Activated T-helper 17 cell treated with anti-CD3 and anti-CD28 coated beads, Interleukin-2, amount 50 U/mL, for 72 hours (primary cell): ENCODE results near the gene RAB9A. TPM values are rescaled to one million over a fixed set of nuclear protein-coding genes. Genes with fewer than 3 reads are reported as not detected.
"Not testable (repeated sequence)": the region's sequence is repeated elsewhere in the genome, so short reads cannot be mapped to it uniquely, and the experiment has no call there.

ENCODE experiments used
- ATAC-seq: fragments of 150-1000 bp; cut with Tn5 transposase; replicated peaks from 2 replicates; pipeline ENCODE4 v1.10.0; 2021; ENCODE audit warnings: mild to moderate bottlenecking, moderate library complexity
- H3K27ac Mint-ChIP-seq: one replicate; pipeline ENCODE4 v1.8.0; 2022; ENCODE audit warnings: mixed read lengths
- H3K27me3 Mint-ChIP-seq: one replicate; pipeline ENCODE4 v1.8.0; 2022; ENCODE audit warnings: mixed read lengths
- H3K36me3 Mint-ChIP-seq: one replicate; pipeline ENCODE4 v1.8.0; 2022; ENCODE audit warnings: low read depth, mild to moderate bottlenecking, mixed read lengths
- H3K4me1 Mint-ChIP-seq: one replicate; pipeline ENCODE4 v1.8.0; 2022; ENCODE audit warnings: mixed read lengths
- H3K4me3 Mint-ChIP-seq: one replicate; pipeline ENCODE4 v1.8.0; 2022; ENCODE audit warnings: mild to moderate bottlenecking, mixed read lengths
- H3K9me3 Mint-ChIP-seq: one replicate; pipeline ENCODE4 v1.8.0; 2022; ENCODE audit warnings: mixed read lengths
- total RNA-seq, 2 donors: library from RNA; stranded (reverse); gene quantifications; one replicate each; pipeline ENCODE4 v1.2.3, GENCODE V29; 2022

The RAB9A gene
- total RNA-seq, 2 donors from 2014 or later, result 18.3 to 30.5 TPM

DNA sequence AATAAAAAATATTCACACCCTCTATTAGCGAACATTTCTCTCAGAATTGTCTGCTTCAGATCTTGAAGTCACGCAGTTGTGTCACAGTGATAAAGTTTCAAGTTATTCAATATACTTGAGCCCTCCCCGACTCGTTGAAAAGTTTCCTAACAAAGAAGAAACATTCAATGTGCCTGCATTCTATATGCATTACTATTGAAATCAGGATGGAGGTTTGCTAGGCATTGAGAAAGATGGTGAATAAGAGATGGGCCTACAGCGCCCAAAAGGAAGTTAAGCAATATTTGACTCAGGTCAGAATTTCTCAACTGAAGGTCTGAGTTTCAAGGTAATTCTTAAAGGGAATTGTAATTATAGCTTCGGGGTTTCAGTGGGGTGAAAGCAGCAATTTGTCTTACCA, 29.9 kb upstream of the RAB9A start:
- Mint-ChIP-seq H3K27ac (peak overlapping the region; percentile 37), H3K9me3 (no peaks in the 10 kb centered on the region), H3K4me1 (peaks cover 5% of the 10 kb centered on the region), H3K36me3 (peaks cover 17% of the 10 kb centered on the region), H3K27me3 (no peaks in the 10 kb centered on the region), H3K4me3 (peak overlapping the region; percentile 53)
- ATAC-seq, result no peak

- Mint-ChIP-seq H3K27me3 (no peaks in the 10 kb centered on the region), H3K27ac (peak overlapping the region; percentile 81), H3K36me3 (peaks cover 16% of the 10 kb centered on the region), H3K4me3 (peak overlapping the region; percentile 80), H3K9me3 (no peaks in the 10 kb centered on the region), H3K4me1 (peaks cover 5% of the 10 kb centered on the region)
- ATAC-seq, result peak; percentile 93
Observed at GRCh38 chrX:13661735-13662288, 27.1 kb upstream of the RAB9A start.

- Mint-ChIP-seq H3K4me1 (peaks cover 5% of the 10 kb centered on the region), H3K36me3 (peaks cover 12% of the 10 kb centered on the region), H3K27me3 (no peaks in the 10 kb centered on the region), H3K4me3 (peak overlapping the region; percentile 80), H3K27ac (peak overlapping the region; percentile 81), H3K9me3 (no peaks in the 10 kb centered on the region)
- no peak for ATAC-seq
Observed at GRCh38 chrX:13662355-13662791, 26.6 kb upstream of the RAB9A start.

- H3K9me3 Mint-ChIP-seq, result no peaks in the 10 kb centered on the region
- ATAC-seq, result no peak
- H3K36me3 Mint-ChIP-seq, result peaks cover 12% of the 10 kb centered on the region
- H3K4me1 Mint-ChIP-seq, result peaks cover 5% of the 10 kb centered on the region
- no peak overlapping the region for H3K4me3 Mint-ChIP-seq
- no peaks in the 10 kb centered on the region for H3K27me3 Mint-ChIP-seq
- no peak overlapping the region for H3K27ac Mint-ChIP-seq
Observed at GRCh38 chrX:13664020-13664419, 24.9 kb upstream of the RAB9A start.

GRCh38 chrX:13666836-13667235, 22.1 kb upstream of the RAB9A start:
- H3K9me3 Mint-ChIP-seq, result no peaks in the 10 kb centered on the region
- ATAC-seq, result no peak
- H3K4me3 Mint-ChIP-seq, result no peak overlapping the region
- H3K36me3 Mint-ChIP-seq, result peaks cover 6% of the 10 kb centered on the region
- H3K4me1 Mint-ChIP-seq, result peaks cover 5% of the 10 kb centered on the region
- no peaks in the 10 kb centered on the region for H3K27me3 Mint-ChIP-seq
- no peak overlapping the region for H3K27ac Mint-ChIP-seq

DNA sequence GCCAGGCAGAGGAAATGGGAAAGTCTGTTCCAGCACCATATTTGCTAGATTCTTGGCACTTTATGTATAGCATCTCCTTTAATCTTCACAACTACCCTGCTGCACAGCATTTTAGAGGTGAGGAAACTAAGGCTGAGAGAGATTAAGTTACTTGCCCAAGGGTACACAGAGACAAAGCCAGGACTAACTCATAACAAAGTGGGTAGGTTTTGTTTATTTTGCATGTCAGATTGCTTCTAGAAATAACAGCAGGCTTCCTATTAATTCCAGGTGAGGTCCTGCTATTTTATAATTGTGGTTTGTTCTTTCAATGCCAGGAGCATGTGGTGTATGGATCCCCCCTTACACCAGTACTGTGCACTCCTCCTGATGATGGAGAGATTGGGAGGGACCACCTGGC, 21.0 kb upstream of the RAB9A start:
- peaks cover under 1% of the 10 kb centered on the region for H3K4me1 Mint-ChIP-seq
- peaks cover 2% of the 10 kb centered on the region for H3K36me3 Mint-ChIP-seq
- H3K9me3 Mint-ChIP-seq, result no peaks in the 10 kb centered on the region
- H3K27me3 Mint-ChIP-seq, result no peaks in the 10 kb centered on the region
- ATAC-seq, result no peak
- no peak overlapping the region for H3K27ac Mint-ChIP-seq
- H3K4me3 Mint-ChIP-seq, result no peak overlapping the region

DNA sequence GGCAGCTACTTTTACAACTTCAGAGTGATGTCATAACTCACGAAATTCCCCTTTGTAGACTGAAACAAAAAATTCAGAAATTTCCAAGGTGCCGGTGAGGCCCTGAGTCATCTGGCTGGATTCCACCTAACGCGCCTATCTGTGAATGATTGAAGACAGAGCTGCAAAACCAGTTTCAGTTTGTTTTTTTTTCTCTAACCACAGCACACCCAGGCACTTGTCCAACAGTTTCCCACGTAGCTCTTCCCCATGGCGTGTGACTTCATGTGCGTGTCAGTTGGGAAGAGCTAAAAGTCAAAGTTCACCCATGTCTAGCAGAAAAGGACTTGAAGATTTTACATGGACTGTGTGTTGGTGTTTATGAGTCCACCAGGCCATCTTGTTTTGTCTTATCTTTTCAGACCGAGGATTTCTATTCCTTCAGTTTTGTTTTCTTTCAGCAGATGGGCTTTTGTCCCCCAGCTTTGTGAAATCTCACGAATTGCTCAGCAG, 19.6 kb upstream of the RAB9A start:
- H3K4me1 Mint-ChIP-seq, result no peaks in the 10 kb centered on the region
- H3K27ac Mint-ChIP-seq, result peak overlapping the region; percentile 92
- H3K36me3 Mint-ChIP-seq, result no peaks in the 10 kb centered on the region
- ATAC-seq, result peak; percentile 96
- H3K27me3 Mint-ChIP-seq, result no peaks in the 10 kb centered on the region
- H3K9me3 Mint-ChIP-seq, result no peaks in the 10 kb centered on the region
- H3K4me3 Mint-ChIP-seq, result peak overlapping the region; percentile 77

- ATAC-seq, H3K27me3 Mint-ChIP-seq, H3K9me3 Mint-ChIP-seq, H3K36me3 Mint-ChIP-seq, H3K4me1 Mint-ChIP-seq: not testable (repeated sequence)
- Mint-ChIP-seq H3K27ac (peak overlapping the region; percentile 92), H3K4me3 (peak overlapping the region; percentile 77)
Observed at GRCh38 chrX:13669755-13670154, 19.2 kb upstream of the RAB9A start.

GRCh38 chrX:13670197-13670596, 18.7 kb upstream of the RAB9A start:
- H3K27me3 Mint-ChIP-seq, result no peaks in the 10 kb centered on the region
- ATAC-seq, result no peak
- H3K27ac Mint-ChIP-seq, result no peak overlapping the region
- no peaks in the 10 kb centered on the region for H3K4me1 Mint-ChIP-seq
- no peaks in the 10 kb centered on the region for H3K9me3 Mint-ChIP-seq
- H3K36me3 Mint-ChIP-seq, result no peaks in the 10 kb centered on the region
- H3K4me3 Mint-ChIP-seq, result peak overlapping the region; percentile 77

DNA sequence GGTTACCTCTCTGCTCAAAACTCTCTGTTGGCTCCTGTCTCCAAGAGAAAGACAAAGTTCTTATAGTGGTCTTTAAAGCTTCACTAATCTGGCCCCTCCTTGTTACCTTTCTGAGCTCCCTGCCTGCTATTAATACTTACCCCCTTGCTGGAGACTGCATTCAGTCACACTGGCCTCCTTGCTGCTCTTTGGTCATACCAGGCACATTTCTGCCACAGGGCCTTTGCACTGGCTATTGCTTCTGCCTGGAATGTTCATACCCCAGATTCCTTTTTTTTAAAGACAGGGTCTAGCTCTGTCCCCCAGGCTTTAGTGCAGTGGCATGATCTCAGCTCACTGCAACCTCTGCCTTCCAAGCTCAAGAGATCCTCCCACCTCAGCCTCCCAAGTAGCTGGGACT, 15.9 kb upstream of the RAB9A start:
- H3K4me1 Mint-ChIP-seq, result no peaks in the 10 kb centered on the region
- no peaks in the 10 kb centered on the region for H3K27me3 Mint-ChIP-seq
- H3K36me3 Mint-ChIP-seq, result no peaks in the 10 kb centered on the region
- H3K4me3 Mint-ChIP-seq, result no peak overlapping the region
- no peak overlapping the region for H3K27ac Mint-ChIP-seq
- ATAC-seq, result no peak
- H3K9me3 Mint-ChIP-seq, result no peaks in the 10 kb centered on the region

- H3K4me3 Mint-ChIP-seq, result no peak overlapping the region
Observed at GRCh38 chrX:13676885-13677284, 12.0 kb upstream of the RAB9A start.

DNA sequence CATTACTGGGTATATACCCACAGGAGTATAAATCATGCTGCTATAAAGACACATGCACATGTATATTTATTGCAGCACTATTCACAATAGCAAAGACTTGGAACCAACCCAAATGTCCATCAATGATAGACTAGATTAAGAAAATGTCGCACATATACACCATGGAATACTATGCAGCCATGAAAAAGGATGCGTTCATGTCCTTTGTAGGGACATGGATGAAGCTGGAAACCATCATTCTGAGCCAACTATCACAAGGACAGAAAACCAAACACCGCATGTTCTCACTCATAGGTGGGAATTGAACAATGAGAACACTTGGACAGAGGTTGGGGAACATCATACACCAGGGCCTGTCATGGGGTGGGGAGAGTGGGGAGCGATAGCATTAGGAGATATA, 9.2 kb upstream of the RAB9A start:
- not testable (repeated sequence) for H3K4me1 Mint-ChIP-seq, H3K9me3 Mint-ChIP-seq, H3K36me3 Mint-ChIP-seq, H3K4me3 Mint-ChIP-seq, H3K27me3 Mint-ChIP-seq, H3K27ac Mint-ChIP-seq, ATAC-seq

More at GRCh38 chrX:13676885-13677284, 12.0 kb upstream of the RAB9A start:
- Mint-ChIP-seq H3K27ac (no peak overlapping the region), H3K9me3 (no peaks in the 10 kb centered on the region), H3K27me3 (no peaks in the 10 kb centered on the region), H3K4me1 (no peaks in the 10 kb centered on the region), H3K36me3 (no peaks in the 10 kb centered on the region)
- ATAC-seq, result no peak

GRCh38 chrX:13681595-13681994, 7.3 kb upstream of the RAB9A start:
- Mint-ChIP-seq H3K27me3 (no peaks in the 10 kb centered on the region), H3K4me3 (no peak overlapping the region), H3K9me3 (no peaks in the 10 kb centered on the region), H3K4me1 (peaks cover 9% of the 10 kb centered on the region), H3K36me3 (no peaks in the 10 kb centered on the region), H3K27ac (no peak overlapping the region)
- no peak for ATAC-seq

DNA sequence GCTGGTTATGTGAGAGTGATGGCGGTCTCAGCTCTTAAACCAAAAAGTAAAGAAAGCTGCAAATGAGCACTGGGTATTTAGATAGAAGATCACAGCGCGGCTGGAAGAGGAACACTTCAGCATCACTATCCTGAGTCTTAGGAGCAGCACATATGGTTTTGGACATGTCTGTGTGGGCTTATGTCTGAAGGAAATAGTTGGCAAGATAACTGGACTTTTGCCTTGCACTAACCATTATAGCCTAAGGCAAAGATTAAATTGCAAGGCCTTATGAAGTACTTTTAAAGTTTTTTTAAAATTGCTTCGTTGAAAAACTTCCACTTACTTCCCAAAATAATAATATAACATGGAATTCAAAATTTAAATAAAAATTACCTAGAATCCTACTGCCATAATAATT, 4.6 kb upstream of the RAB9A start:
- Mint-ChIP-seq H3K9me3 (no peaks in the 10 kb centered on the region), H3K27me3 (no peaks in the 10 kb centered on the region), H3K27ac (peak overlapping the region; percentile 20), H3K36me3 (peaks cover 5% of the 10 kb centered on the region), H3K4me3 (no peak overlapping the region), H3K4me1 (peaks cover 13% of the 10 kb centered on the region)
- ATAC-seq, result no peak

- peak overlapping the region; percentile 31 for H3K27ac Mint-ChIP-seq
- peaks cover 14% of the 10 kb centered on the region for H3K4me1 Mint-ChIP-seq
- H3K27me3 Mint-ChIP-seq, result no peaks in the 10 kb centered on the region
- no peaks in the 10 kb centered on the region for H3K9me3 Mint-ChIP-seq
- ATAC-seq, result no peak
- H3K4me3 Mint-ChIP-seq, result peak overlapping the region; percentile 3
- H3K36me3 Mint-ChIP-seq, result peaks cover 13% of the 10 kb centered on the region
Observed at GRCh38 chrX:13685126-13685763, 3.7 kb upstream of the RAB9A start.
